A172 (cell line): ENCODE data around the gene CTNNBIP1. TPM values are rescaled to one million over a fixed set of nuclear protein-coding genes. Genes with fewer than 3 reads are reported as not detected.
"Not testable (repeated sequence)": the region's sequence is repeated elsewhere in the genome, so short reads cannot be mapped to it uniquely, and the experiment has no call there.

Source experiments
- DNase-seq: peaks from one replicate; pipeline ENCODE4 v3.0.0-alpha.2; 2015; ENCODE audit warnings: low spot score
- total RNA-seq: library from RNA; depleted of rRNA; stranded (reverse); fragments of >200 nt; shearing (Covaris generic); gene quantifications from 2 replicates; pipeline ENCODE4 v1.2.3, GENCODE V29; 2014; rRNA removed

CTNNBIP1 gene
- total RNA-seq, 1 experiment from 2014 or later, result 8.0 TPM

DNA sequence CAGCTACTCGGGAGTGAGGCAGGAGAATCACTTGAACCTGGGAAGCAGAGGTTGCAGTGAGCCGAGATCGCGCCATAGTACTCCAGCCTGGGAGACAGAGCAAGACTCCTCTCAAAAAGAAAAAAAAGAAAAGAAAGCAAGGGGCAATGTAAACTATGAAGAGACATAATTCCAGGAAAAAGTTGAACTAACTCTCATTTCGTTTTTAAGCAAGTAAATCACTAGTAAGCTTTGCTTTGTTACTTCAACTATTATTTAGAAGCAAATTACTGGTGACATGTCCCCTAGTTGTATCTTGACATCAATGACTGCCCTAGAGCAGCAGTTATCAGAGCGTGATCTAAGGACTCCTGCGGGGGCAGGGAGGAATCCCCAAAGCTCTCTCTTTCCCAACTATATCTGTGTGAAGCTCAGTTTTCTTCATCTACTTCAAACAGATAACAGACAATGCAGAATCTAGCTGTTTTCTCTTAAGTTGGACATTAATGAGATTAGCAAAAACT is 105.0 kb downstream of the CTNNBIP1 start:
- no peak for DNase-seq

DNA sequence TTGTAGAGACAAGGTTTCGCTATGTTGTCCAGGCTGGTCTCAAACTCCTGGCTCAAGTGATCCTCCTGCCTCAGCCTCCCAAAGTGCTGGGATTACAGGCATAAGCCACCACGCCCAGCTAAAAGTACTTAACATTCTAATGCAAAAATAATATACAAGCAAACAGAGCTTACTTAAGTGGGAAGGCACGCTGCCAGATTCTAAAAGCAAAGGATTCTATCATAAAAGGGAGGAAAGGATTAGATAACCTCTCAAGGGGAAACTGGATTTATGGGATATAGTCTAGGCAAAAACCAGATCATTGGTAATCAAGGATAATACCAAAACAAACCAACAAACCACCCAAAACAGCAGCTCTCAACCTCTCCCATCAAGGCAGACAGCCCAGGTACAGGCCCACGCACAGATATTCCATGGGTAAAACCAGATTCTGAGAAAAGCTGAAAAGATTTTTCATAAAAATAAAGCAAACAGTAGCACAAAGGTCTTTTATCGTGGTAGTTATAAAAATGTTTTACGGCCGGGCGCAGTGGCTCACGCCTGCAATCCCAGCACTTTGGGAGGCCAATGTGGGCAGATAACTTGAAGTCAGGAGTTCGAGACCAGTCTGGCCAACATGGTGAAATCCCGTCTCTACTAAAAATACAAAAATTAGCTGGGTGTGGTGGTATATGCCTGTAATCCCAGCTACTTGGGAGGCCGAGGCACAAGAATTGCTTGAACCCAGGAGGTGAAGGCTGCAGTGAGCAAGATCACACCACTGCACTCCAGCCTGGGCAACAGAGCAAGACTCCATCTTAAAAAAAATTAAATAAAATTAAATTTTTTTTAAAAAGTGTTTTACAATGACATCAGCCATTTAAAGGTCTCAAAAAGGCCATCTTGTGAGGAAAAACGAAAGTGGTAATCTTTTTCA is 106.8 kb downstream of the CTNNBIP1 start:
- not testable (repeated sequence) for DNase-seq

GRCh38 chr1:9801909-9802308 is 108.2 kb downstream of the CTNNBIP1 start:
- DNase-seq, result no peak

Other genes with a start within 250 kb of the CTNNBIP1 start
- gene CLSTN1, start 86.3 kb downstream of the CTNNBIP1 start, total RNA-seq, result 24.3 and 27.2 TPM in 2 replicates
- 22.1 and 27.5 TPM in 2 replicates for gene LZIC, start 33.1 kb upstream of the CTNNBIP1 start, total RNA-seq
- gene NMNAT1, start 33.2 kb upstream of the CTNNBIP1 start, total RNA-seq, result 3.0 and 4.4 TPM in 2 replicates
- not detected in 2 replicates for gene RBP7, start 87.0 kb upstream of the CTNNBIP1 start, total RNA-seq
- 22.2 and 23.5 TPM in 2 replicates for gene UBE4B, start 122.7 kb upstream of the CTNNBIP1 start, total RNA-seq